ENCODE measurements around the gene PRM3. TPM values are rescaled to one million over a fixed set of nuclear protein-coding genes. Genes with fewer than 3 reads are reported as not detected.
A peak's percentile ranks its signal among the peaks of the same experiment; 100 is the strongest.

The PRM3 gene
- total RNA-seq, 4 donors from 2014 or later: not detected

DNA sequence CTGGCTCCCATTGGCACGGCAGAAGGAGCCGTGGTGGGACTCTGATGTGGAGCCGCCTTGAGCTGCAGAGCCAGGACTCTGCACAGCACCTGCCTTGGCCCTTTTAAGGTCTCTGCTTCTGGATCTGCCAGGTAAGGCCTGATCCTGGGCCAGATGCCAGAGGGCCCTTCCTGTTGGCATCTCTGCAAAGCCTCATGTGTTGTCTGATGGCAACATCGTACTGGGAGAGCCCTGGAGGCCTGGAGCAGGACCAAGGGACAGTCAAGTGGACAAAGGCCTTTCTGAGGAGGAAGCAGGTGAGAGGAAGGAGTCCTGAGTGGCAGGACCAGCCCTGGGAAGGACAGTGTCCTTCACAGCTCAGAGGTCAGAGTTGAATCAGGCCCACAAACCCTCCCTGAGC is 43.5 kb downstream of the PRM3 start:
- H3K27ac ChIP-seq: no peak overlapping the region
- DNase-seq: no peak
- no peaks in the 10 kb centered on the region for H3K9me3 ChIP-seq
- peaks cover 0 to 32% (median 0%) of the 10 kb centered on the region in 4 donors for H3K27me3 ChIP-seq
- intact Hi-C loops (cut with DNase I): no loop called here
- 23 to 48% methylated on average over 4 of the region's 4 CpGs for WGBS, 2 donors
- H3K4me1 ChIP-seq: peaks cover 0 to 31% (median 4%) of the 10 kb centered on the region in 3 donors
- TF ChIP-seq, protein P1, sequence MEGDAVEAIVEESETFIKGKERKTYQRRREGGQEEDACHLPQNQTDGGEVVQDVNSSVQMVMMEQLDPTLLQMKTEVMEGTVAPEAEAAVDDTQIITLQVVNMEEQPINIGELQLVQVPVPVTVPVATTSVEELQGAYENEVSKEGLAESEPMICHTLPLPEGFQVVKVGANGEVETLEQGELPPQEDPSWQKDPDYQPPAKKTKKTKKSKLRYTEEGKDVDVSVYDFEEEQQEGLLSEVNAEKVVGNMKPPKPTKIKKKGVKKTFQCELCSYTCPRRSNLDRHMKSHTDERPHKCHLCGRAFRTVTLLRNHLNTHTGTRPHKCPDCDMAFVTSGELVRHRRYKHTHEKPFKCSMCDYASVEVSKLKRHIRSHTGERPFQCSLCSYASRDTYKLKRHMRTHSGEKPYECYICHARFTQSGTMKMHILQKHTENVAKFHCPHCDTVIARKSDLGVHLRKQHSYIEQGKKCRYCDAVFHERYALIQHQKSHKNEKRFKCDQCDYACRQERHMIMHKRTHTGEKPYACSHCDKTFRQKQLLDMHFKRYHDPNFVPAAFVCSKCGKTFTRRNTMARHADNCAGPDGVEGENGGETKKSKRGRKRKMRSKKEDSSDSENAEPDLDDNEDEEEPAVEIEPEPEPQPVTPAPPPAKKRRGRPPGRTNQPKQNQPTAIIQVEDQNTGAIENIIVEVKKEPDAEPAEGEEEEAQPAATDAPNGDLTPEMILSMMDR (IDR thresholded peaks at IDR 0.05): no peak
- TF ChIP-seq POLR2A (IDR thresholded peaks at IDR 0.05): no peak
- no peaks in the 10 kb centered on the region for H3K36me3 ChIP-seq
- no peak overlapping the region for H3K4me3 ChIP-seq

DNA sequence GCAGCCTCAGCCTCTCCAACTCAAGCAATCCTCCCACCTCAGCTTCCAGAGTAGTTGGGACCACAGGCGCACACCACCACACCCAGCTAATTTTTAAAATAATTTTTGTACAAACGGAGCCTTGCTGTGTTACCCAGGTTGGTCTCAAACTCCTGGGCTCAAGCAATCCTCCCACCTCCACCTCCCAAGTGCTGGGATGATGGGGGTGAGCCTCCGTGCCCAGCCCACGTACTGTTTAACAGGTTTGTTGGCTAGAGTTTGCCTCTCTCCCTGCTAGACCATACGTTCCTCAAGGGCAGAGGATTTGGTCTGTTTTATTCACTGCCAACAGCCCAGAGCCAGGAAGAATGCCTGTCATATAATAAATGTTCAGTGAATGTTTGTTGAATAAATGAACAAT is 44.0 kb downstream of the PRM3 start:
- Histone ChIP-seq H3K27me3 (peaks cover 0 to 32% (median 0%) of the 10 kb centered on the region in 4 donors), H3K27ac (no peak overlapping the region), H3K9me3 (no peaks in the 10 kb centered on the region), H3K4me3 (no peak overlapping the region), H3K36me3 (no peaks in the 10 kb centered on the region), H3K4me1 (peaks cover 0 to 36% (median 6%) of the 10 kb centered on the region in 3 donors)
- WGBS, 2 donors: 43 to 62% methylated on average over 5 of the region's 5 CpGs
- TF ChIP-seq, protein P1 (IDR thresholded peaks at IDR 0.05): no peak
- TF ChIP-seq POLR2A (IDR thresholded peaks at IDR 0.05): no peak
- intact Hi-C loops (cut with DNase I): no loop called here
- DNase-seq: no peak

DNA sequence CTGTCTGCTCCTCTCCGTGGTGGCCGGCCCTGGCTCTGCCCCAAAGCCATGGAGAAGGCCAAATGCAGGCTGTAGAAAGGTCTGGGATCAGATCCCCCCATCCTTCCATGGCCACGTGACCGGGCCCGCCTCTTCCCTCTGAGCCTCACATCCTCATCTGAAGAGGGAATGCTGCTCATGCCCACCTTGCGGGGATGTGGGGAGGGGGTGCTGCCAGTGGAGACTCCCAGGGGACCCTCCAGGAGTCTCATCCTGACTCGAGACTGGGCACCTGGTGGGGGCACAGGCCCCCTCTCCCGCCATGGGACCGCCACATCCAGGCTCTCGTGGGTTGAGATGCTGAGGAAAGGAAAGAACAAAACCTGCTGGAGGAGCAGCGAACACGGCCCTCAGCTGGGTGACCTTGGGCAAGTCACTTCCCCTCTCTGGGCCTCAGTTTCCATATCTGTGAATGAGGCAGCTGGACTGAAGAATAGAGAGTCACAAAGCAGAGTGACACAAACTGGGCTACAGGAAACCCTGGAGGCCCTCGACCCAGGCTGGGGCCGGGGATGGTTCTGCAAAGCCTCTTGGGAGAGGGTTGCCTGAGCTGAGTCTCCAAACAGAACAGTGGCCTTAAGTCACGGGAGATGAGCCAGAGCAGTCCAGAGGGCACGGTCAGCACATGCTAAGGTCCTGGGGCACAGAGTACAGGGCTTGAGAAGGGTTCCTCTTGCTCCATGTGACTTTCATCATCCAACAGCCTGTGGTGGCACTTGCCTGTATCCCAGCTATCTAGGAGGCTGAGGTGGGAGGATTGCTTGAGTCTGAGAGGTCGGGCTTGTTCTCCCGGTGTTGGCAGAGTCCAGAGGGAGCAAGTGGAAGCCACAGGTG is 47.5 kb downstream of the PRM3 start:
- Histone ChIP-seq H3K4me3 (peak overlapping the region in 1 of 4 donors; percentile 39), H3K4me1 (peaks cover 3 to 40% (median 11%) of the 10 kb centered on the region in 3 donors), H3K36me3 (no peaks in the 10 kb centered on the region), H3K27me3 (peaks cover 0 to 13% (median 0%) of the 10 kb centered on the region in 4 donors), H3K9me3 (no peaks in the 10 kb centered on the region), H3K27ac (peak overlapping the region in 3 of 4 donors; percentile 57 to 84 (median 76))
- DNase-seq: no peak
- intact Hi-C loops (cut with DNase I): no loop called here
- 72 to 83% methylated on average over 10 to 11 of the region's 18 CpGs for WGBS, 2 donors
- TF ChIP-seq POLR2A (IDR thresholded peaks at IDR 0.05): no peak
- TF ChIP-seq, protein P1 (IDR thresholded peaks at IDR 0.05): no peak

DNA sequence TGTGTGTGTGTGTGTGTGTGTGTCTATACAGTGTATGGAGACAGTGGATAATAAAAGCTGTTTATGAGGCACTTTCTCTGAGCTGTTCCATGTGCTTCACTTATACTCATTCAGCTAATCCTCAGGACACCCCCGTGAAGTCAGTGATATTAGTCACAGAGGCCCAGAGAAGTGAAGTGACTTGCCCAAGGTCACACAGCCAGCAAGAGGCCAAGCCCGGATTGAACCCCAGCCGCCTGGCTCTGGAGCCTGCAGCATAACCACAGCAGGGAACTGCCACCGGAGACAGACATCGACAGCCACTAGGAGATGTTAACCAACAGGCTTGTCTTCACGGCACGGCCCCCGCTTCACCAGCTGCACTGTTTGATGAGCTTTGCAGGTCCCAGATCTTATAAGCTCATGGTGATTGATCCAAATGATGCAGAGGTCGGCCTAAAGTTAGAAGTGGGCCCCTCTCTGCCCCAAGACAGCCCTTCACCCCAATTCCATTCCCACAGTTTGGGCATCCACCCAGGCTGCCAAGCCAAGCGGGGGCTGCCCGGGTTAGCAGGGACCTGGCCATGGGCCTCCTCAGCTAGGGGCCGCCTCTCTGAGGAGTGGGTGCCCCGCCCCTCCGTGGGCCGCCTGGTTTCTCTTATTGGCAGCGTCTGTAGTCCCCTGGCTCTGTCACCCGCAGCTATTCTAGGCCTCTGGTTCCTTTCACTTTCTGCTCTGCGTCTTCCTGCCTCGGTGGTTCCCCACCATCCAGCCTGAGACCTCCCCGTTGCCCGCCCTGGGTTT is 48.3 kb downstream of the PRM3 start:
- TF ChIP-seq, protein P1 (IDR thresholded peaks at IDR 0.05): no peak
- TF ChIP-seq POLR2A (IDR thresholded peaks at IDR 0.05): no peak
- peak; percentile 41 for DNase-seq
- no peaks in the 10 kb centered on the region for H3K36me3 ChIP-seq
- intact Hi-C loops (cut with DNase I): no loop called here
- peaks cover 0 to 13% (median 0%) of the 10 kb centered on the region in 4 donors for H3K27me3 ChIP-seq
- H3K27ac ChIP-seq: peak overlapping the region; percentile 57 to 84 (median 71)
- no peaks in the 10 kb centered on the region for H3K9me3 ChIP-seq
- peak overlapping the region in 1 of 4 donors; percentile 39 for H3K4me3 ChIP-seq
- WGBS, 2 donors: 66 to 69% methylated on average over 11 to 17 of the region's 21 CpGs
- peaks cover 3 to 39% (median 11%) of the 10 kb centered on the region in 3 donors for H3K4me1 ChIP-seq
